Adipocyte (in vitro differentiated cells): ENCODE measurements around the gene NT5DC3.

Experiments used
- DNase-seq: peaks from one replicate; pipeline ENCODE4 v3.0.0-alpha.2; 2015; ENCODE audit warnings: low read depth
- H3K27me3 ChIP-seq: replicated peaks from 2 replicates; pipeline ENCODE4 v1.7.0; 2013; ENCODE audit warnings: mild to moderate bottlenecking, low read length, moderate library complexity; ENCODE audit not compliant: control insufficient read depth, insufficient read depth
- H3K36me3 ChIP-seq: 2 replicates; pipeline ENCODE4 v1.7.0; 2013; ENCODE audit warnings: low read length, mild to moderate bottlenecking, moderate library complexity; ENCODE audit not compliant: control insufficient read depth, insufficient read depth, severe bottlenecking
- H3K4me1 ChIP-seq: 2 replicates; pipeline ENCODE4 v1.7.0; 2013; ENCODE audit warnings: mild to moderate bottlenecking, low read length, moderate library complexity; ENCODE audit not compliant: control insufficient read depth, insufficient read depth
- H3K4me3 ChIP-seq: 2 replicates; pipeline ENCODE4 v1.7.0; 2013; ENCODE audit warnings: mild to moderate bottlenecking, low read length, moderate library complexity
- H3K9ac ChIP-seq: 2 replicates; pipeline ENCODE4 v1.7.0; 2013; ENCODE audit warnings: mild to moderate bottlenecking, low read length, moderate library complexity
- H3K9me3 ChIP-seq: 2 replicates; pipeline ENCODE4 v1.7.0; 2013; ENCODE audit warnings: mild to moderate bottlenecking, low read length, moderate library complexity; ENCODE audit not compliant: control insufficient read depth

Gene NT5DC3

DNA sequence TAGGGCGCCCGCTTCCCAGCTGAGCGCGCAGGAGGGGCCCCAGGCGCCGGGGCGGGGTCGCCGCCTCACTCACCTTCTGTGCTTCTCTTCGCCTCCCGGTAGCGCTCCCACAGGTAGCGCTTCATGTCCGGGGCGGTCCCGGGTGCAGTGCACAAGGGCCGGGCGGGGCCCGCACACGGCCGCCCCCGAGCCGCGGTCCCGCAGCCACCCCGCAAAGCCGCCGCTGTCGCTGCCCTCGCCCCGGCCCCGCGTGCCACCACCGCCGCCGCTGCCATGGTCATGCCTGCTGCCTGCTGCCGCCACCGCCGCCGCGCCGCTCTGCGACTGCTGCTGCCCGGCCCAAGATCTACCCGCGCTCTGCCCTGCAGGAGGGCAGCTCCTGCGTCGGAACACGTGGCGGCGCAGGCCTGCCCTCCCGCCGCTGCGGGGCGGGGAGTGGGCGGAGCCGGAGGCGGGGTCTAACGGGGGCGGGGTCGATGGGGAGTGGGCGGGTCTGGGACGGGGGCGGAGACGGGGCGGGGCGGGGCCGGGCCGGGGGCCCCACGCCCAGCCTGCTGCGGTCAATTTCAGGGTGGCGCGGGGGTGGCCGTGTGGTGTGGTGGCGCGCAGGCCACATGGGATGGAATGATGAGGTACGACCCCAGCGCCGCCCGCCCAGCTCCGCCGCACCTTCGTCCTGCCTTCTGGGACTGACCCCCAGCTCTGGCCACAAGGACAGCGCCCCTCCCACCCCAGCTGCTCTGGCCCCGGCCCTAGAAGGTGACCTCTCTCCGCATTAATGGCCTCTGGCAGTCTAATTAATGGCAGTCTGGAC, at the start of gene NT5DC3:
TSS of gene NT5DC3 (minus strand) at position 359 of the 814 bp plus-strand sequence. CDS start at position 281, 78 bp downstream.
- Histone ChIP-seq H3K36me3 (no peaks in the 10 kb centered on the region), H3K27me3 (no peaks in the 10 kb centered on the region), H3K9me3 (no peaks in the 10 kb centered on the region), H3K4me1 (peaks cover 21% of the 10 kb centered on the region), H3K9ac (peak within 1 kb of the TSS; percentile 86), H3K4me3 (peak within 1 kb of the TSS; percentile 88)
- DNase-seq: peak; percentile 94

DNA sequence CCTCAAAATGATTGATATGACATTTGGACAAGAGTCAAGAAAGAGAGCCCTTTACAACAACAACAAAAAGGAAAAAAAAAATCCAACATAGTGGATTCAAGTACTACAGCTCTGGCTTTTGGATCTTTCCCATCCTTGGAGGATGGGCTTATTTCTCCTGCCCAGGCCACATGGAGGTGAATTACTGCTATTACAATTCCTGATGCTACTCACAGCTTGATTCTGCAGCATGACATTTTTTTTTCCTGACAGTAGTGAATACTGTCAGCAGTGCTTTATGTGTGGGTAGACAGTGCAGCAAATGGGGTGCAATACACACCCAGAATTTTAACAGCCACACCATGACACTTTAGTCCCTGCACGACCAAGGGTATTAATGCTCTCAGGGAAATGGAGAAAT, 46.7 kb upstream of the NT5DC3 start:
- H3K36me3 ChIP-seq: no peaks in the 10 kb centered on the region
- no peak overlapping the region for H3K4me3 ChIP-seq
- no peaks in the 10 kb centered on the region for H3K27me3 ChIP-seq
- H3K9ac ChIP-seq: no peak overlapping the region
- no peaks in the 10 kb centered on the region for H3K9me3 ChIP-seq
- no peak for DNase-seq
- H3K4me1 ChIP-seq: no peaks in the 10 kb centered on the region

DNA sequence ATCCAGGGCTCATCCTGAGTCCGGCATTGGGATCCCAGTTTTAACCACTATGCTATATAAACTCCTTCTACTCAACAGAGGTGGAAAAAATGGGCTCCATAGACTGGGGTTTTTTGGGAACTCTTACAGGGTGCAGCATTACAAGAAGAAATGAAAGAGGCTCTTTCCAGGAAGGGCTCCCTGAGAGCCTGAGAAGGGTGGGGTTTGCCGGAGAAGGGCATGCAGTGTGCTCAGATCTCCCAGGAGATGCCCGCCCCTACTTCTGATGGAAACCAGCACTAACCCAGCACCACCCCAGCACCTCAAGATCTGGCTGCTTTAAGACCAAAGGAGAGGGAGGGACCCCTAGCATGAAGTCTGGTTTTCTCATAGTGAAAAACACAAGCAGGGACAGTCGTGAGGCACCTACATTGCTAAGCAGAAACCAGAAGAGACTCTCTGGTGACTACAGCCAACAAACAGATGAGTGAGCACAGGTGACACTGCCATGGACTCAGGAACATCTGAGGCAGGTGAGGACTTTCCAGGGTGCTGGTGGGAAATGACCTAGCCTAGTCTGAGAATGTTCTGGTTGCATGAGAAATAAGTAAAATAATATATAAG, 45.3 kb upstream of the NT5DC3 start:
- H3K36me3 ChIP-seq: no peaks in the 10 kb centered on the region

DNA sequence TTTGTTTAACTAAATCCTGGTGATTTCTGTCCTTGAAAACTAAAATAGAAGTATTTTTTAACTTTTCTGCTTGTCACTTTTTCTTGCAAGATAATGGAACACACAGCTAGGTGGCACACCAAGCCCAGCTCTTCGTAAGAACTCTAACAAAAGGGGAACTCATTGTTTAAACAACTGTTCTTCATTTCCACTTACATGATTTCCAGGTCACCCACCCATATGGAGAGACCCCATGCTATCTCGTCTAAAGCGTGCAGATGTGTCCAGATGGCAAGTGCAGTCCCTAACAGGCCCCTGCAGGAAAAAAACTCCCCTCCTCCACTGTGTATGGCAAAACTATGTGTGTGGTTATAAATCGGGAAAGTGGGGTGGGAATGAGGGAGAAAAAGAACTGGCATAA, 43.3 kb upstream of the NT5DC3 start:
- no peak overlapping the region for H3K4me3 ChIP-seq
- H3K36me3 ChIP-seq: no peaks in the 10 kb centered on the region
- peak; percentile 75 for DNase-seq
- no peak overlapping the region for H3K9ac ChIP-seq
- peaks cover 3% of the 10 kb centered on the region for H3K4me1 ChIP-seq
- no peaks in the 10 kb centered on the region for H3K9me3 ChIP-seq
- H3K27me3 ChIP-seq: no peaks in the 10 kb centered on the region

More for the DNA sequence above, 45.3 kb upstream of the NT5DC3 start:
- Histone ChIP-seq H3K9me3 (no peaks in the 10 kb centered on the region), H3K4me1 (no peaks in the 10 kb centered on the region), H3K9ac (no peak overlapping the region), H3K27me3 (no peaks in the 10 kb centered on the region), H3K4me3 (no peak overlapping the region)
- DNase-seq: no peak

DNA sequence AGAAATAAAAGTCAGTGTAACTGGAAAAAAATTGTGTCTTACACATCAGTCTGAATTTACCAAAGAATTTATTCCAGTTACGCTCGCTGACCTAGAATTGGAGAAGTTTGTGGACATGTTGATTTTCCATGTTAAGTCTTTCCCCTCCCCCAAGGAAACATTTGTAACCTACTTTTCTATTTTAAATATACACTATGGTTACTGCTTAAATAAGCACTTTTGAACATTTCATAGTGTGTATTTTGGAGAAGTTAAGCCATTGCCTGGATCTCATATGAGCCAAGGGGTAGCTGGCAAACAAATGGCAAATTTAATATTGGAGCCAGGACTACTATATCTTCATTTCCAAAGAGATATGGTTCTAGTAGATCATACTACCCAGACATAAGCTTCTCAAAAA, 42.9 kb upstream of the NT5DC3 start:
- H3K36me3 ChIP-seq: no peaks in the 10 kb centered on the region
- no peaks in the 10 kb centered on the region for H3K9me3 ChIP-seq
- peaks cover 3% of the 10 kb centered on the region for H3K4me1 ChIP-seq
- DNase-seq: no peak
- no peaks in the 10 kb centered on the region for H3K27me3 ChIP-seq
- H3K9ac ChIP-seq: no peak overlapping the region
- no peak overlapping the region for H3K4me3 ChIP-seq

DNA sequence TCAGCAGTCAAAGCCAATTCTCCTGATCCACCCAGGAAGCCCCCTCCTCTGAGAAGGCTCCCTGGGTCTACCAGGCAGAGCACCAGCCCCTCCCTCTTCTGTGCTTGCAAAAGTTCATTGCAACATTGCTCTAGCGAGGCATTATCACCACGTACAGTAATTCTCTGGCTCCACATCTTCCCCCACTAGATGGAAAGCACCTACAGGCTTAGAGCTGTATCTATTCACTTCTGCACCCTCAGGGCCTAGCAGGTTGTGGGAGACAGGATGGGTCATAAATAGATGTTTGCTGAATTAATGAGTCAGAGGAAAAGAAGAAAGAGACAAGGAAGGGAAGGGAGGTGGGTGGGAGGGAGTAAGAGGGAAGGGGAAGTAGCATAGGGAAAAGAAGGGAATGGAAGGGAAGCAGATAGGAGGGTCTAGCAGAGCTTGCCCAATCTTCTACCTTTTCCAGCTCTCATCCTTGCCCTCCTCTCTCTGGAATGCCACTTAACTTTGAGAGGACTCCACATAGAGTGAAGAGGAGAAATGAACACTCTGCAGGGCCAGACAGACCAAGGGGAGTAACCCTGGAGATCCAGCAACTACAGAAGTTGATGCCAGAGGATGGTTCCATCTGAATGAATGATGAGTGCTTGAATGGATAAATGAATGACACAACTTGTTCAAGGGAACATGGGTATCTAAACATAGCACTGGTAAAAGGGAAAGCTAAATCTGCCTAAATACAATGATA, 42.0 kb upstream of the NT5DC3 start:
- no peak for DNase-seq
- no peaks in the 10 kb centered on the region for H3K36me3 ChIP-seq
- no peak overlapping the region for H3K4me3 ChIP-seq
- no peak overlapping the region for H3K9ac ChIP-seq
- H3K4me1 ChIP-seq: peaks cover 3% of the 10 kb centered on the region
- H3K9me3 ChIP-seq: no peaks in the 10 kb centered on the region
- no peaks in the 10 kb centered on the region for H3K27me3 ChIP-seq

DNA sequence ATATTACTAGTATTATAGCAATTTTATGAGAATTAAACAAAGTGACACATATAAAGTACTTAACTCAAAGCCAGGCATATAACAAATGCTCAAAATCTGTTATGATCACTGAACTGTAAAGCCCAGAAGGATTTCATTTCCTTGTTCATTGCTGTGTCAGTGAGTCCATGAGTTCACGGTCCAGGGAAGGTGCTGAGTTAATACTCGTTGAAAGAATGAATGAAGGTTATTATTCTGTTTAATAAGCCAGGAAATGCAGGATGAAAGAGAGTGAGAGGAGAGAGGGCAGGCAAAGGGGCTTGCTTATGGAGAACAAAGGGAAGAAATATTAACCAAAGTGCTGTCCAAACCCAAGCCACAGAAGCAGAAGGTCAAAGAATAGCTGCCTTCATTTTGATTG, 40.2 kb upstream of the NT5DC3 start:
- H3K4me1 ChIP-seq: peaks cover 3% of the 10 kb centered on the region
- H3K9ac ChIP-seq: no peak overlapping the region
- H3K9me3 ChIP-seq: no peaks in the 10 kb centered on the region
- no peaks in the 10 kb centered on the region for H3K27me3 ChIP-seq
- DNase-seq: no peak
- H3K36me3 ChIP-seq: no peaks in the 10 kb centered on the region
- H3K4me3 ChIP-seq: no peak overlapping the region

DNA sequence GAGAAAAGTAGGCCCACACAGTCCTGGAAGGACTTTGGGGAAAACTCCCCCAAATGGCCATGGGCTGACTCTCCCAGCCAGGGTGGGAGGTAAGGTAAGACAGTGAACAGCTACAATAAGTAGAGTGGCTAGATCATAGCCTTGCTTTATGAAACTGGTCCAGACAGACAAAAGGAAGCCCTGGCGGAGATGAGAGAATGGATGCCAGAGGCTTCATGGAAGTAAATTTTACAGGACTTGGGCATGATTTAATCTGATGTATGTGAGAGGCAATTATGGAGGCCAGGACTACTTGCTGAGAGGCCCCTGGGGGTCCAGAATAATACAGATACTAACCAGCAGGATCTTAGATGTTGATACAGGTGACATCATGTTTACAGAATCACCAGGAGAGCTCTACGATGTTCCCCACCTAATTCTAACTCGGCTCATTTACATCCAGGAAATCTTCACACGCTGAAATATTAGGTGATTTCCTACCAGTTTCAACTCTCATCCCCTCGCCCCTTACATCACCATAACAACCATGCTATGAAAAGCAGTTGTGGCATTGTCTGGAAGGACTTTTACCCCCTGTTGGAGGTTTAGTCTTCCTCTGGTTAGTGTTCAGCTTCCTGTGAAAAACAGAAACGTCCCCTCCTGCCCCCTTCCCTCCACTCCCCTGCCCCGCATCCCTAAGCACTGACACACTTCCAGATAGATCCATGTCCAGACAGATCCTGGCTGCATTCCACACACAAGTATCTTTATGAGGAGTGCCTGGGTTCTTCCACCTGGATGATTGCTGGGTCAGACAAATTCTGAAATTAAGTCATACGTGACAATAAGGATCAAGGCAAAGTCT, 39.5 kb upstream of the NT5DC3 start:
- DNase-seq: no peak
- H3K4me1 ChIP-seq: peaks cover 3% of the 10 kb centered on the region
- H3K4me3 ChIP-seq: no peak overlapping the region
- H3K9ac ChIP-seq: no peak overlapping the region
- no peaks in the 10 kb centered on the region for H3K27me3 ChIP-seq
- H3K9me3 ChIP-seq: no peaks in the 10 kb centered on the region
- no peaks in the 10 kb centered on the region for H3K36me3 ChIP-seq

DNA sequence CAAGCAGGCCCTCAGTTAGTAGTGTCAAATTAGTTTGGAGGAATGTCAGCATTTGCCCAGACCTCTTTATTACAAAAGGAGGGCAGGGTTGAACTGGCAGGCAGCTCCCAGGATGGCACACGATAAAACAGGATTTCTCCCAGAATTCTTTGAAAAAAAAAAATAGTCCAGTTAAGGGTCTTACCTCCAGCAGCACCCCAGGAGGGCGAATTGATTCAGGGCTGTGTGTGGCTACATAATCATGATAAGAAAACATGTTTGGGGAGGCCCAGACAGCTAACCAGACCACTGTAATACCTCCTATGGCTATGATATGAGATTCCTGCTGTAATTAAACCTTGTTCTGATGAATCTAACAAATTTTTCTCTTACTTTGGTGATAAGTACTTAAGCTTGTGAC, 38.8 kb upstream of the NT5DC3 start:
- DNase-seq: no peak
- Histone ChIP-seq H3K4me1 (peaks cover 3% of the 10 kb centered on the region), H3K9ac (no peak overlapping the region), H3K9me3 (no peaks in the 10 kb centered on the region), H3K36me3 (no peaks in the 10 kb centered on the region), H3K4me3 (no peak overlapping the region), H3K27me3 (no peaks in the 10 kb centered on the region)

DNA sequence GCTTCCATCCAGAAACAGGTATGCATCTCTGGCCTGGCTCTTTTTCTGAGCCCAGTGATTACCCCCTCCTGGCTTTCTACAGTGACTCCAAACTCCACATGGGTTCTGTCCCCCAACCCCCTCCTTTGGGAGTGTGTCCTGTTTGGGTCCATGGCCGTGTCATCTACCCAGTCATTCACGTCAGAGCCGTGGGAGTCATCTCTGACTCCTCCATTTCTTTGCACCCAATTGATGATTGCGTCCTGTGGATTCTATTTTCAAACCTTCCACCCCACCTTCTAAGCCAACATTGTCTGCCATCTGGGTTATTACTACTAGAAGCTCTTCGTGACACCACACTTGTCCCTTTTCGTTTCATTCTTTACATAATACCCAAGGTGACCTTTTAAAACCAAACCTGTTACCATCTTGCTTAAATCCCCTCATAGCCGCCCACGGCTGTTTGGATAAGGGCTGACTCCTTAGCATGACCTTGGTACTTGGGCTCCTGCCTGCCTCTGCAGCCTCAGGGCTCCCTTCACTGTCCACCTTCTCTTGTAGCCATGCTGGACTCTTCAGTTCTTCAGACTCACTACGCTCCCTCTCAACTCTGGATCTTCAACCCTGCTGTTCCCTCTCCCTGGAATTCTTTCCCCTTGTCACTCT, 38.1 kb upstream of the NT5DC3 start:
- H3K9ac ChIP-seq: no peak overlapping the region
- no peaks in the 10 kb centered on the region for H3K27me3 ChIP-seq
- no peak for DNase-seq
- H3K4me1 ChIP-seq: peaks cover 3% of the 10 kb centered on the region
- no peak overlapping the region for H3K4me3 ChIP-seq
- H3K9me3 ChIP-seq: no peaks in the 10 kb centered on the region
- no peaks in the 10 kb centered on the region for H3K36me3 ChIP-seq
